Left colon (tissue), 2 donors: ENCODE data around the gene SIK3. TPM values are rescaled to one million over a fixed set of nuclear protein-coding genes. Genes with fewer than 3 reads are reported as not detected.
"Not testable (repeated sequence)": the region's sequence is repeated elsewhere in the genome, so short reads cannot be mapped to it uniquely, and the experiment has no call there.

Experiments used
- ATAC-seq: fragments of 200-7000 bp; cut with Tn5 transposase; one replicate; pipeline ENCODE4 v1.9.1; 2020; ENCODE audit warnings: mild to moderate bottlenecking, moderate library complexity
- DNase-seq, 2 donors: peaks; one replicate each; pipeline ENCODE4 v3.0.0-alpha.2; 2020
- intact Hi-C, 2 donors: fragments of 100-400 bp; cut with DNase I in 1 of 2; cut with micrococcal nuclease in 1 of 2; formaldehyde crosslinking; loops; one replicate each; pipeline versions ENCODE4 v1.11.2 to v1.14.0; 2022; cut with DNase I, micrococcal nuclease
- total RNA-seq, 2 donors: library from RNA; stranded (reverse); fragmentation: NEBNext Ultra II Directional; extraction: Animal tissue kit (Norgen Biotek cat#: 25700); gene quantifications; one replicate each; pipeline ENCODE4 v1.2.1, GENCODE V29; 2021
- donor health status: DM: no; HTN: no; CAD: no.
- donor health status: DM: yes; HTN: yes; CAD: no.

The SIK3 gene
- total RNA-seq, 2 donors from 2014 or later = 35.3 to 39.0 TPM

DNA sequence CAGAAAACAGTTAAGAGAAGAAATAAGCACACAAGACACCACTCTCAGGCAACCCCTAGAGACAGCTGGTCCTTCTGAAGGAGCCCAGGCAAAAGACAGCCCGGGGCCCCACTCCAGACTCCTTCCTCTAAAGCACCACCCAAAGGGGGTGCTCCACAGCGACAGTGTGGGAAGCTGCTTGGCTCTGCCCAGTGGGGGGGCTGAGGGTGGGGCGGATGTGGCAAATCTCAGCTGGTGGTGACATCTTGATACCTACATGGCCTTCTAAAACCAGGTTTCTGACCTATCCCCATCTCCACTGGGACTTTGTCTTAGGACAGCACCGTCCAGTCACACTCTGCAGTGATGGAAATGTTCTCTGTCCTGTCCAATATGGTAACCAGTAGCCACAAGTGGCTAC, 250.6 kb downstream of the SIK3 start:
- intact Hi-C loops = no loop called here
- DNase-seq (no peak), ATAC-seq (no peak)

DNA sequence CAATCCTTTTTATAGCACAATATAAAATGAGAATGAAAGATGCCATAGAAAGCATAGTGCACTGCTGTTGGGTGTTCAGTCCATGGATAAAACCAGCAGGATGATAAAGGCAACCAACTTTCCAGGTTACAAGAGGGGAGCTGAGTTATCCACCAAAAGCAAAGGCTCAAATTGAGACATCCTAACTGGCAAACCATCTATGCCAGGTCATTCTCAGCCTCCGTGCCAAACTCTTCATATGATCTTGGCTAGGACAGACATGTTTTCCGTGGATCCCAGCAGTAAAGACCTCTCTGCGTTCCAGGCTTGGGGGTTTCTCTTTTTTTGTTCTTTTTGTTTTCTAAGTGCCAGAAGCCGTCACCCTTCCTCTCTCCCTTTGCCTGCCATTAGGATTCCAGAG, 253.5 kb downstream of the SIK3 start:
- no peak for DNase-seq
- intact Hi-C loops = no loop called here
- no peak for ATAC-seq

DNA sequence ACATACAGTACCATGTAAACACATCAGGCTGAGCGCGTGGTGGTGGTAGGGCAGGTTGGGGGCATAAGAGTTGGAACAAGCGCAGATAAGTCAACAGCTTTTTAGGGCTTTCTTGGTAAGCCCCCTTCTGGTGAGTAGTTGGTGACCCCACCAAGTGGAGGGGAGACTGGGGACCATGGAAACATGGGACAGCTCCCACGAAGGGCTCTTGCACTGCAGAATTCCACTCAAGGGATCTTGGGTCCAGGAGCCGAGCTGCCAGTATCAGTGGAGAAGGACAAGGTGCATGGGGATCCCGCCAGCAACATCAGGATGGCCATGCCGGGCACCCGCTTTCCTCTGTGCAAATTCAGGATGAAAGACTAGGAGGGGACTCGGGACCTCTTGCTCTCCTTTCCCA, 254.6 kb downstream of the SIK3 start:
- no peak for ATAC-seq
- intact Hi-C loops = no loop called here
- no peak for DNase-seq

DNA sequence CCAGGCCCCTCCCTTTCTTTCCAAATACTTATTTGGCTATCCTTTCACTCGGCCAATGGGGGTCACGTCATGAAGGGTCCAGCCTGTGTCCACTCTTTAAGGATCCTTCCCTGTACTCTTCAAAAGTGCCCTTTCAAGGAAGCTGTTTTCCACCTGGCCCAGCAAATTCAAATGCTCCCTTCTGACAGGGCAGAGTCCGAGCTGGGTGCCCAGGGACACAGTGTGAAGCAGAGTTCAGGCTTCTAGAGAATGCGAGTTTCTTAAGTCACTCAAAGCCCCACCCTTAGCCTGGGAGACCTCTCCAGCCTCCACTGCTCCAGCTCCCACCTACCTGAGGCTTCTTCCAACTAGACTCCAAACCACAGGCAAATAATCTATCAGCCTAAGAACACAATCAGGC, 255.3 kb downstream of the SIK3 start:
- DNase-seq (no peak), ATAC-seq (peak; percentile 74)
- intact Hi-C loops = no loop called here

DNA sequence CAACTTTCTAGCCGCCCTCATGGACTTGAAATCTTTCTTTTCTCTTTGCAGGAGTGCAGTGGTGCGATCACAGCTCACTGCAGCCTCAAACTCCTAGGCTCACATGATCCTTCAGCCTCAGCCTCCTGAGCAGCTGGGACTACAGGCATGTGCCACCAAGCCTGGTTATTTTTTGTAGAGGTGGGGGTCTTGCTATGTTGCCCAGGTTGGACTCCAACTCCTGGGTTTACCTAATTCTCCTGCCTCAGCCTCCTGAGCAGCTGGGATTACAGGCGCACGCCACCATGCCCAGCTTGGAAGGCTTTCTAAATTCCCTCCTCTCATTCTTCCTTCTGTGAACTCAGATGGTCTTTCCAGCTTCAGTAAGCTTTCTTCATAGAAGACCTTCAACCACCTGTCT, 256.1 kb downstream of the SIK3 start:
- ATAC-seq (no peak), DNase-seq (no peak)
- intact Hi-C loops = no loop called here

DNA sequence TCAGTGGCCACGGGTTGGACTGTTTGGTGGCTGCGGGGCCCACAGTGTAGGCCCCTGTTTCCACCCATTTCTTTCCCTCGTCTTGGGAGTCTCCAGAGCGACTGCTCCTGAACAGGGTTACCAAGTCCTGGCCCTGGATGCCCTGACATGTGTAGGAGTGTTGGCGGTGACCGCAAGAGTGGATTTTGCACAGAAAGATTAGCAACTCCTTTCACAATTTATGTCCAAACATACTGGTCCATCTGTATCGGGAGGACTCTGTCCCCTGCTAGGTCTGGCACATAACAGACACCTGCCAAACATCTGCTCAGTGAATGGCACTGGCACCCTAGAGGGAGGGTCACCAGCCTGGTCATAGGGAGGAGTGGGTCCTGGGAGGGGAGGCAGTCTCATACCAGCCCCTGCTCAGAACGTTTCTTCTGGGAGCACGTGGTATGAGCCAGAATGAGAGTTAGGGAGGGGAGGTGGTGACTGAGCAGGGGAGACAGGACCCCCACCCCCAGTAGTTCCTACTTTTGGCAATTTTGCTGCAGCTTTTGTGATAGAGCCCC, 257.4 kb downstream of the SIK3 start:
- DNase-seq (no peak), ATAC-seq (no peak)
- intact Hi-C loops = no loop called here

DNA sequence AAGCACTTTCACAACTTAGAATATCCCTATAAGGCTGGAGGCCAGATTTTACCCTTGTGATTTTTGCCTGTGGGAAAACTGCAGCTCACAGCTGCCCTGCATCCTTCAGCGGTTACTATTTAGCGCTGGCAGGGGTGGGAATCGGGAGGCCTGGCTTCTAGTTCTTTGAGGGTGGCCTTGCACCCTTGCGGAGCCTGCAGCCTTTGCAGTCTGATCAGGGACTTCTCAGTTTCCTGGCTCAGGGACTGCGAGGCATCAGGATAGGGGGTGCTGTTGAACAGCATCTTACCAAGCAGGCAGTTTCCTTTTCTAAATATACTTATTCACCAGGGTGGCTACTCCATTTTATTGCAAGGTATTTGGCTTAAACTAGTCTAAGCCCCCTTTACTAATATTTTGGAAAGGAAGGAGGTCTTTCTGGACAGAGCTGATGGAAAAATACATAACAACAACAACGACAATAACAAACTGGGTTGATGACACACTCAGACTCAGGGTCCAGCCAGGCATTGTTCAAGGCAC, 257.9 kb downstream of the SIK3 start:
- intact Hi-C loops = no loop called here
- ATAC-seq (no peak), DNase-seq (no peak)

DNA sequence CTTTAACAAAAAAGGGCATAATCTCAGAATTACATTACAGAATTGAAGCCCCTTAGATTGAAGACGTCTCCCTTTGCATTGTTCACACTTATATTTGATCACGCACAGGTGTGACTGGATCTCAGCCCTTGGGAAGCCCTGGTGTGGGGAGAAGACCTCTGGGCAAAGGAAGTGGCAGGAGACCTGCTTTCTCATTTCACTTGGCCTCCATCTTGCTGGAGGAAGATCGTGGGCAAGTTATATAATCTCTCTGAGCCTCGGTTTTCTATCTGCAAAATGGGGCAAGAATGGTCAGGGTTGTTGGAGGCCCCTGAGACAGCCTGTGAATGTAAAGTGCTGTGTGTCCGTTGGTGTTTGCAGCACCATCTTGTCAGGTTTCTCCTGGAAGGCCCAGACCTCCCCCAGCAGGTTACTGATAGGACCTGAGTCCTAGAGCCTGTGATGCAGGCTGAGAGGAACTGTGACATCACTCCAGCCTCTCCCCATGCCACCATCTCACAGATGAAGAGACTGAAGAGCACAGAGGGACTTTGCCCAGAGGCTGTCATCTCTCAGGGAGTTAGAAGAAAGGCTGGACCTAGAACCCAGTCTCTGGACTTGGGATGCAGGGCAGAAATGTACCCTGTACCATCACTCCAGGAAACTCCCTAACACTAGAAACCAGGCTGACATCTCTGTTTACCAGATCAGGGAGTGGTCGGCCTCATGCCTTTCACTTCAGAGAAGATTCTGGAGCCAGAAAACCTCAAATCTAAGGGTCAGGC, 259.7 kb downstream of the SIK3 start:
- intact Hi-C loops = no loop called here
- ATAC-seq = peak; percentile 38
- DNase-seq = no peak

DNA sequence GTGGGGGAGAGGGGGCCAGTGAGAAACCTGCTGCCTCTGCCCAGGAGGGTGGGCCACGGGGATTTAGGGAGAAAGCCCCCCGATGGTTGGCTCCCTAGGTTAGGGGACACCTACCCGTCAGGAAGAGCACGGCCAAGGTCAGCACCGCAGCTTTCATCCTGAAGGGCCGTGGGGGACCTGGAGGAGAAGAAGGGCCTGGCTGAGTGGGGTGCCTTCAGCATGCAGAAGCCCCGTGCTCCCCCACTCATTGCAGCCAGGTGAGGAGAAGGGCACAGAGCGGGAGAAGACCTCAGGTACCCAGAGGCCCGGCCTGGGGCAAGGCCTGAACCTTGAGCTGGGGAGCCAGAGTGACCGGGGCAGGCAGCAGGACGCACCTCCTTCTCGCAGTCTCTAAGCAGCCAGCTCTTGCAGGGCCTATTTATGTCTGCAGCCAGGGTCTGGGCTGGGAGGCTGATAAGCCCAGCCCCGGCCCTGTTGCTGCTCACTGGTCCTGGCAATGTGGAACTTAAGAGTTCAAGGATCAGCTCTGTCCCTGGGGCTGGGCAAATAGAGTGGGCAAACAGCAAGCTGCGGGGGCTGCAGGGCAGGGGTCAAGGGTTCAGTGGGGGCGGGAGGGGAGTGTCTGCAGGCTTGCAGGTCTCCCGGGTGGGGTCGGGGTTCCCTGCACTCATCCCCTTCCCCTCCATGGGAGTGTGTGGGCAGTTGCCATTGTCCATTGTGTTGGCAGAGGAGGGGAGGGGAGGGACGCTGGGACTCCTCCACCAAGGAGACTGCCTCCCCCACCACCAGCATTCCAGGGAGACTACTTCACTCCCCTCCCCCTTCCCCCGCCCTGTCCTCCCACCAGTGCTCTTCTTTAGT, 260.8 kb downstream of the SIK3 start, which contains the start of gene APOA1:
Gene APOA1, minus strand, starts transcription at position 392 of the 861 bp plus-strand sequence. Its CDS starts 235 bp downstream, at position 157.
- intact Hi-C loops = no loop called here
- DNase-seq (no peak), ATAC-seq (no peak)

DNA sequence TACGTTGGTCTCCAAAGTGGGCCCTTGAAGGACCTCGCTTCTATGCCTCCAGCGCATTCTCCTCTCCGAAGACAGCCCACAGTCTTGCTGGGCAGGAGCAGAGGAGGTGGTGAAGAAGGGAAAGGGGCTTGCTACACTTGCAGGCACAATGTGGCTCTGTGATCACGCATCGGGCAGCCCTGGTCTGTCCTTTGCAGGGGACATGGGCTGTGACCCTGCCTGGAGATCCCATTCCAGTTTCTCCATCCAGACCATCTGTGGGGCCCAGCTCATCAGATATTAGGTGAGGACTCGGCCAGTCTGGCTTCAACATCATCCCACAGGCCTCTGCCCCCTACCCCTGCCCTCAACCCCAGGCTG, 261.6 kb downstream of the SIK3 start:
- ATAC-seq (no peak), DNase-seq (no peak)
- intact Hi-C loops = no loop called here

DNA sequence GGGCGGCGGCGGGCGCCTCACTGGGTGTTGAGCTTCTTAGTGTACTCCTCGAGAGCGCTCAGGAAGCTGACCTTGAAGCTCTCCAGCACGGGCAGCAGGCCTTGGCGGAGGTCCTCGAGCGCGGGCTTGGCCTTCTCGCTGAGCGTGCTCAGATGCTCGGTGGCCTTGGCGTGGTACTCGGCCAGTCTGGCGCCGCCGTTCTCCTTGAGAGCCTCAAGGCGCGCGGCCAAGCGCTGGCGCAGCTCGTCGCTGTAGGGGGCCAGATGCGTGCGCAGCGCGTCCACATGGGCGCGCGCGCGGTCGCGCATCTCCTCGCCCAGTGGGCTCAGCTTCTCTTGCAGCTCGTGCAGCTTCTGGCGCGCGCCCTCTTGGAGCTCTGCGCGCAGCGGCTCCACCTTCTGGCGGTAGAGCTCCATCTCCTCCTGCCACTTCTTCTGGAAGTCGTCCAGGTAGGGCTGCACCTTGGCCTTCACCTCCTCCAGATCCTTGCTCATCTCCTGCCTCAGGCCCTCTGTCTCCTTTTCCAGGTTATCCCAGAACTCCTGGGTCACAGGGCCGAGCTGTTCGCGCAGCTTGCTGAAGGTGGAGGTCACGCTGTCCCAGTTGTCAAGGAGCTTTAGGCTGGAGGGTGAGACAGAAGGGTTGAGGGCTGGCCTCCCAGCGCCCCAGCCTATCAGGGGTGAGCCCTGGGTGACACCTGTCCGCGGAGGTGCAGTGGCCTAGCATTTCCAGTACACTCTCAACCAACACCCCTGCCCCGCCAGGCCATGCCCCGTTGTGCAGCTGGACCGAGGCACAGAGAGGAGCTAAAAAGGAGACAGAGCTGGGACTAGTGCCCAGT, 262.2 kb downstream of the SIK3 start:
- intact Hi-C loops = no loop called here
- DNase-seq (peak; percentile 77 to 87), ATAC-seq (peak; percentile 88)

DNA sequence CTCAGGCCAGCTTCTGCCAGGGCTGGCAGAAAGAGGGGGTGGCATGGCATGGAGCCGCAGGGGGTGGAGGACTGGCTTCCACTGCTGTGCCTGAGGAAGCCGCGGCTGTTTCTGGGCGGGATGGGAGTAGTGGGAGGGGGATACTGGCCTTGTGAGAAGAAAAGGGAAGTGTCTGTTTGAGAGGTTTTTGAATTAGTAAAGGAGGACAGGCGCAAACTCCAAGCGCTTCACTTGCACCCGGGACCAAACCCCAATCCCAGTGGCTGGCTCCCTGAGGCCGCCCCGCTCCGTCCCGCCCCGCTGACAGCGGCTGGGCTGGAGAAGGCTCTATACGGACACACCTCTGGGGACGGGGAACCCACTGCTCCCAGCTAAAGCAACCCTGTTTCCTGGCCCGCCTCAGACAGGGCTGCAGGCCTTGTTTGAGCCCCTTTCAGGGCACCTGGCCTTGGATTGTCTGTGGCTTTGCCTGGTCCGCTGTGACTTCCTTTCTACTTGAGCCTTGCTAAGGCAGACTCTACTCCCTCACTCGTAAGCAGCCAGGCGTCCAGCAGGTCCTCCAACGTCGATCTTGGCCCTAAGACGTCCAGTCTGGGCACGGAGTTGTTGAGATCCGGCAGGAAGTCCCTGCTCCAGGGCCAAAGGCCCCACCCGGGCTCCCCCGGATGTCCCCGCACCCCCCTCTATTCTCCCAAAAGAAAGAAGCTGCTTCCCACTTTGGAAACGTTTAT, 263.0 kb downstream of the SIK3 start:
- intact Hi-C loops = no loop called here
- ATAC-seq (no peak), DNase-seq (no peak)

DNA sequence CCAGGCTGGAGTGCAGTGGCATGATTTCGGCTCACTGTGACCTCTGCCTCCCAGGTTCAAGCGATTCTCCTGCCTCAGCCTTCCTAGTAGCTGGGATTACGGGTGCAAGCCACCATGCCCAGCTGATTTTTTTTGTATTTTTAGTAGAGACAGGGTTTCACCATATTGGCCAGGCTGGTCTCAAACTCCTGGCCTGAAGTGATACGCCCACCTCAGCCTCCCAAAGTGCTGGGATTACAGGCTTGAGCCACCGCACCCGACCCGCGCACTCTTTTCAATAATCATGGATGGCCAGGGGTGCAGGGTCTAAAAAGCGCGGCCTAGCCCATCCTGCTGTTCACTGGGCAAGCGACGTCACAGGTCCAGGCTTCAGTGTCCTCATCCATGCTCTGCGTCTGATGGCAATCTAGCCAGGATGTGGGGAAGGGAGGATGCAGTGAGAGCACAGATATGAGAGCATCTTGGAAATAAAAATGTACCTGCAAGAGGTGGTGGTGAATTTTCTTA, 263.6 kb downstream of the SIK3 start:
- DNase-seq, intact Hi-C loops, ATAC-seq: not testable (repeated sequence)

DNA sequence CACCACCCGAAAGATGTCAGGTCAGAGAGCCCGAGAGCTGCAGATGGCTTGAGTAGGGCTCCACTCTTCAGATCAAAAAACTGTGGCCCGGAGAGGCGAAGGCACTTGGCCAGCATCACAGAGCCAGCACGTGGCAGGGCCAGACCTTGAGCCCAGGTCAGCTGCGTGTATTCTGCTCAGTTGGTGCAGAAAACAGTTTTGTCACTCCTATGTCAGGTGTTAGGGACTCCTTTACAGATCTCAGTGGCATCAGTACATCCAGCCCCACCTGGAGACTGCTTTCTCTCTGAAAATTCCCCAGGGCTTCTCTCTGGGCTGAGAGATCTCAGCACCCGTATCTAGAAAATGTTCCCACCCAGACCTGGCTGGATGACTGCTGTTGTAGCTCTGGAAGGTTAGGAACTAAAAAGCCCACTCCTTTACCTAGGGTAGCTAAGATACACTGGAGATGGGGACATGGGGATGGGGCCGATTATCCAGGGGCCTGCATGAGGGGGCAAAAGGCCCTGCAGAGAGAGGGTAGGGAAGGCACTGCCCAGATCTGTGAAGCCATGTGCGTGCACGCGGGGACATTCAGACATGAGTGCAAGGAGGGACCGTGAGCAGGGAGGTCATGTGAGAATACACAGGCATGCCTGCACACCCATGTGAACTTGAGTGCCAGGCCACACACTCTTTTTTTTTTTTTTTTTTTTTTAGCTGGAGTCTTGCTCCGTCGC, 264.3 kb downstream of the SIK3 start:
- ATAC-seq (no peak), DNase-seq (no peak)
- intact Hi-C loops = no loop called here

DNA sequence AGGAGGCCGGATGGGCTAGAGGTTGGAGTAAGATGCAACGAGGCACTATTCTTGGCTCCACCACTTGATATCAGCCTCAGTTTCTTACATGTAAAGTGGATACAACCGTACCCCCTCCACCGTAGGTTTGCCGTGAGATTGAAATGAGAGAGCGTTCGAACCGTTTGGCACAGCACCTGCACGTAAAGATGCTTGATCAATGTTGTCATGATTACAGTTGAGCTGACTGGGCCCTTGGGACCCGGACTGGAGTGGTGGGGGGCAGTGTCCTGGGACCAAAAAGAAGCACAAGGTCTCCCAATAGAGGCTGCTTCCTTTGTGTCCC, 264.8 kb downstream of the SIK3 start:
- intact Hi-C loops = no loop called here
- no peak for DNase-seq
- no peak for ATAC-seq

DNA sequence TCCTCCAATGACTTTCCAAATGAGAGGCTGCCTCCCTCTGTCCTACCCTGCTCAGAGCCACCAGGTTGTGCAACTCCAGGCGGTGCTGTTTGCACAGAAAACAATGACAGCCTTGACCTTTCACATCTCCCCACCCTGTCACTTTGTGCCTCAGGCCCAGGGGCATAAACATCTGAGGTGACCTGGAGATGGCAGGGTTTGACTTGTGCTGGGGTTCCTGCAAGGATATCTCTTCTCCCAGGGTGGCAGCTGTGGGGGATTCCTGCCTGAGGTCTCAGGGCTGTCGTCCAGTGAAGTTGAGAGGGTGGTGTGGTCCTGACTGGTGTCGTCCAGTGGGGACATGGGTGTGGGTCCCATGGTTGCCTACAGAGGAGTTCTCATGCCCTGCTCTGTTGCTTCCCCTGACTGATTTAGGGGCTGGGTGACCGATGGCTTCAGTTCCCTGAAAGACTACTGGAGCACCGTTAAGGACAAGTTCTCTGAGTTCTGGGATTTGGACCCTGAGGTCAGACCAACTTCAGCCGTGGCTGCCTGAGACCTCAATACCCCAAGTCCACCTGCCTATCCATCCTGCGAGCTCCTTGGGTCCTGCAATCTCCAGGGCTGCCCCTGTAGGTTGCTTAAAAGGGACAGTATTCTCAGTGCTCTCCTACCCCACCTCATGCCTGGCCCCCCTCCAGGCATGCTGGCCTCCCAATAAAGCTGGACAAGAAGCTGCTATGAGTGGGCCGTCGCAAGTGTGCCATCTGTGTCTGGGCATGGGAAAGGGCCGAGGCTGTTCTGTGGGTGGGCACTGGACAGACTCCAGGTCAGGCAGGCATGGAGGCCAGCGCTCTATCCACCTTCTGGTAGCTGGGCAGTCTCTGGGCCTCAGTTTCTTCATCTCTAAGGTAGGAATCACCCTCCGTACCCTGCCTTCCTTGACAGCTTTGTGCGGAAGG, 265.6 kb downstream of the SIK3 start:
- ATAC-seq = peak; percentile 23
- DNase-seq = no peak
- intact Hi-C loops = no loop called here
